HG03558 (cell line): ENCODE results near the gene VRTN.
"Not testable (repeated sequence)": the region's sequence is repeated elsewhere in the genome, so short reads cannot be mapped to it uniquely, and the experiment has no call there.

ENCODE experiments used
- ATAC-seq: cut with Tn5 transposase; IDR thresholded peaks from one replicate; pipeline ENCODE4 v1.9.1; 2021; ENCODE audit warnings: moderate number of reproducible peaks; ENCODE audit not compliant: unreplicated experiment; ENCODE audit errors: extremely low read depth

Gene VRTN

GRCh38 chr14:74347795-74348100 lies 523 bp upstream of the VRTN start:
- no peak for ATAC-seq

- no peak for ATAC-seq
Observed at GRCh38 chr14:74348735-74349463, 628 bp downstream of the VRTN start.

- ATAC-seq, result no peak
Observed at GRCh38 chr14:74349757-74350156, 1.5 kb downstream of the VRTN start.

GRCh38 chr14:74350211-74350927 lies 2.1 kb downstream of the VRTN start:
- no peak for ATAC-seq

GRCh38 chr14:74350928-74351323 lies 2.7 kb downstream of the VRTN start:
- no peak for ATAC-seq

DNA sequence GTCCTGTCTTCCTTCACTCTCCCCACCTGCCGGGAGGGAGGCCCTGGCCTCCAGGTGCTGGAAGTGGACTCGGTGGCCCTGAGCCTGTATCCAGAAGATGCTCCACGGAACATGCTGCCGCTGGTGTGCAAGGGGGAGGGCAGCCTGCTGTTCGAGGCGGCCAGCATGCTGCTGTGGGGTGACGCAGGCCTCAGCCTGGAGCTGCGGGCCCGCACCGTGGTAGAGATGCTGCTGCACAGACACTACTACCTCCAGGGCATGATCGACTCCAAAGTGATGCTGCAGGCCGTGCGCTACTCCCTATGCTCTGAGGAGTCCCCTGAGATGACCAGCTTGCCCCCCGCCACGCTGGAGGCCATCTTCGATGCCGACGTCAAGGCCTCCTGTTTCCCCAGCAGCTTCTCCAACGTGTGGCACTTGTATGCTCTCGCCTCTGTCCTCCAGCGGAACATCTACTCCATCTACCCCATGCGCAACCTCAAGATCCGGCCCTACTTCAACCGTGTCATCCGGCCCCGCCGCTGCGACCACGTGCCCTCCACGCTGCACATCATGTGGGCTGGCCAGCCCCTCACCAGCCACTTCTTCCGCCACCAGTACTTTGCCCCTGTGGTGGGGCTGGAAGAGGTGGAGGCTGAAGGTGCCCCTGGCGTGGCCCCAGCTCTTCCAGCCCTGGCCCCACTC lies 8.8 kb downstream of the VRTN start:
- ATAC-seq, result no peak

DNA sequence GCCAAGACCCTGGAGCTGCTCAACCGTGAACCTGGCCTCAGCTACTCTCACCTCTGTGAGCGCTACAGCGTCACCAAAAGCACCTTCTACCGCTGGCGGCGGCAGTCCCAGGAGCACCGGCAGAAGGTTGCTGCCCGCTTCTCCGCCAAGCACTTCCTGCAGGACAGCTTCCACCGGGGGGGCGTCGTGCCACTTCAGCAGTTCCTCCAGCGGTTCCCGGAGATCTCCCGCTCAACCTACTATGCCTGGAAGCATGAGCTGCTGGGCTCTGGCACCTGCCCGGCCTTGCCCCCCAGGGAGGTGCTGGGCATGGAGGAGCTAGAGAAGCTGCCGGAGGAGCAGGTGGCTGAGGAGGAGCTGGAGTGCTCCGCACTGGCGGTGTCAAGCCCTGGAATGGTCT lies 9.3 kb downstream of the VRTN start:
- ATAC-seq, result no peak

- ATAC-seq, result no peak
Observed at GRCh38 chr14:74358176-74358829, 10.0 kb downstream of the VRTN start.

DNA sequence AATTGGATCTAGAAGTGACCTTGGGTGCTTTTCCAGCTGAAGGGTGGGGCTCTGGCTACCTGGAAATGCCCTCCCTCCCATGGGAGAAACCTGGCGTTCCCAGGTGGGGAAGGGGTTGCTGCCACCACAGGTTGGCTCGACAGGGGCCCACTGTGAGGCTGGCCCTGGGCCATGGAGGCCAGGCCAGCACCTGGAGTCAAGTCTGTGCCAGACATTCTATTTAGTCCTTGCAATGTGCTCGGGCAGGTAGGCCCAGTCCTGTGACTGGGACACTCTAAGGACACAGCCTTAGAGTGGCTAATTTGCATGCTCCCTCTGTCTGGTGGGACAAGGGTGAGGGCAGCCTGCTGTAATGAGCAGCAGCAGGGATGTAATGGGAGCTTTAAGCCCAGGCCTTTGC lies 11.9 kb downstream of the VRTN start:
- ATAC-seq, result no peak

DNA sequence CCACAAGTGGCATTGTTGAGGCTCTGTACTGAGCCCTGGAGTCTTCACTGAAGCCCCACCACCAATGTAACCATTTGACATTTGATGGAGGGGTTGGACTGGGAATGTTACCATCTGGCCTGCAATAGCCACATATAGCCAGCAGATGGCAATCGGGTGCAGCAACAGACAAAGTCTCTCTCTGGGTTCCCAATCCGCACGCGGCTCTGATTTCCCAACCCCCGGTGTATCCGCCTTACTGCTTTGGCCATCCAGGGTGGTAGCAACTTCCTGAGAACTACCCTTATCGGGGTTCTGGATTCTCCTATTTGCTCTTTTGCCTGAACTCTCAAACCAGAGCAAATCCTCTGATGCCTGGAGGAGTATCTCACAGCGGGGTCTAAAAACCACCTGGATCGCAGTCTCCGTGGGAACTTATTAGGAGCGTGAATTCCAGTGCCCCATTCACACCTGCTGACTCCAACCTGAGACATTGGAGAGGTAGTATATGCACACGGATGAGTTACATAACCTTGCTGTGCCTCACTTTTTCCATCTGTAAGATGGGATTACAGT lies 14.2 kb downstream of the VRTN start:
- no peak for ATAC-seq

GRCh38 chr14:74364271-74364880 lies 16.1 kb downstream of the VRTN start:
- no peak for ATAC-seq

DNA sequence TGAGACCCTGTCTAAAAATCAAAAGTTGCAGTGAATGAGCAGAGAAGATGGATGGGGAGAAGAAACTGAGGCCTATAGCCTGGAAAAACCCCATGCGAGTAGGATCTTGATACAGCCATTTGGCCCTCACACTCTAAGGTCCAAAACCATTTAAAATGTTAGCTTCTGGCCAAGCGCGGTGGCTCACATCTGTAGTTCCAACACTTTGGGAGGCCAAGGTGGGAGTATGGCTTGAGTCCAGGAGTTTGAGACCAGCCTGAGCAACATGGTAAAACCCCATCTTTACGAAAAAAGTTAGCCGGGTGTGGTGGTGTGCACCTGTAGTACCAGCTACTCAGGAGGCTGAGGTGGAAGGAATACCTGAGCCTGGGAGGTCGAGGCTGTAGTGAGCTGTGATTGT lies 19.8 kb downstream of the VRTN start:
- no peak for ATAC-seq

- no peak for ATAC-seq
Observed at GRCh38 chr14:74368441-74368840, 20.2 kb downstream of the VRTN start.

DNA sequence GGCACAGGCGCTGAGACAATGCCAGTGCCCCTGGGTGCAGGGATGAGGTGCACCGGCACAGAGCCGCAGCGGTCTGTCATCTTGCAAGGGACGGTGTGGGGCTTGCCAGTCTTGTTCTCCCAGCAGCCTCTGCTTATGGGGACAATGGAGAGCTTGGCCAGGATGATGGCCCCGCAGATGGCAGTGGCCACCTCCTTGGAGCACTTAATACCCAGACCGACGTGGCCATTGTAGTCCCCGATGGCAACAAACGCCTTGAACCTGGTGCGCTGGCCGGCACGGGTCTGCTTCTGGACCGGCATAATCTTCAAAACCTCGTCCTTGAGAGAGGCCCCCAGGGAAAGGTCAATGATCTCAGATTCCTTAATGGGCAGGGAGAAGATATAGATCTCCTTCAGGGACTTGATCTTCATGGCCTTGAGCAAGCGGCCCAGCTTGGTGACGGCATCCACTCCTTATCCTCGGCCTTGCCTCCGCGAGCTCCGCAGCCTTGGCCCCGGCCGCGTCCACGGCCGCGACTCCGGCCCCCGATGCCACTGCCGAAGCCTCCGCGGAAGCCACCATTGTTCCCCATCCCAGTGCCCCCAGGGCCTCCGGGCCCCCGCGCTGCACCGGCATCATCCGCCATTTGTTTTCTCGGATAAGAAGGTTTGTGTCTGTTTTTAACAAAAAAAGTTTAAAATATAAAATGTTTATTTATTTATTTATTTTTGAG lies 29.9 kb downstream of the VRTN start:
- no peak for ATAC-seq

- no peak for ATAC-seq
Observed at GRCh38 chr14:74380172-74380571, 31.9 kb downstream of the VRTN start.

DNA sequence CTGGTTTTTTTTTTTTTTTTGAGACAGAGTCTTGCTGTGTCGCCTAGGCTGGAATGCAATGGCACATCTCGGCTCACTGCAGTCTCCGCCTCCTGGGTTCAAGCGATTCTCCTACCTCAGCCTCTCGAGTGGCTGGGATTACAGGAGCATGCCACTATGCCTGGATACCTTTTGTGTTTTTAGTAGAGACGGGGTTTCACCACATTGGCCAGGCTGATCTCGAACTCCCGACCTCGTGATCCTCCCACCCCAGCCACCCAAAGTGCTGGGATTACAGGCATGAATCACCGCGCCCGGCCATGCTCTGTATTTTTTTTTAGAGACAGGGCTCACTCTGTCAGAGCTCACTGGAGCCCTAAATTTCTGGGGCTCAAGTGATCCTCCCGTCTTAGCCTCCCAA lies 32.6 kb downstream of the VRTN start:
- ATAC-seq, result no peak

- ATAC-seq, result not testable (repeated sequence)
Observed at GRCh38 chr14:74381571-74381970, 33.3 kb downstream of the VRTN start.

GRCh38 chr14:74382231-74382630 lies 34.0 kb downstream of the VRTN start:
- no peak for ATAC-seq

DNA sequence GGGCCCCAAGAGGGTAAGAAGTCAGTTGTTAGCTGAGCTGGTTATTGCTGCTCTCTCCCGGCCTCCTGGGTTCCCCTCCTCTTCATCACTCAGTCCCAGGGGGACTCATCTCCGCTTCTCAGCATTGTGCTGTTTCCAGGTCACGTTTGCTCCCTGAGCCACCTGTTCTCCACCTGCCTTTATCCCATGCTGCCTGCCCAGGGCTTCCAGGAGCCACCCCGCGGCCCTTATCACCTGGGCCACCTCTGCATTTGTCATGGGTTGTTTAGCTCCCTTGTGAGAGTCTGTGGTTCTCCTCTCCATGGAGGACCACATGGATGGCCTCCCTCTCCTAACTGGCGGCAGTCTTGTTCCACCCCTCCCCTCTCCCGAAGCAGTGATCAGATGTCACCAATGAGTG lies 41.7 kb downstream of the VRTN start:
- ATAC-seq, result no peak

DNA sequence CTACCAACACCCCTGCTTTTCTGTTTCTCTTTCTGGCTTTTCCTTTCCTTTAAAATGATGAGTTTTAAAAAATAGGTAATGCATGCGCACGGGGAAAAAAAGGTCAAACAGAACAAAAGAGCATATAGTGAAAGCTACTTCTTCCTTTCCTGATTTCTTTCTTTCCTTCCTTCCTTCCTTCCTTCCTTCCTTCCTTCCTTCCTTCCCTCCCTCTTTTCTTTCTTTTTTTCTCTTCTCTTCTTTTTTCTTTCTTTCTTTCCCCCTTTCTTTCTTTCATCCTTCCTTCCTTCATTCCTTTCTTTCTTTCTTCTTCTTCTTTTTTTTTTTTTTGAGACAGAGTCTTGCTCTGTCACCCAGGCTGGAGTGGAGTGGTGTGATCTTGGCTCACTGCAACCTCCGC lies 42.2 kb downstream of the VRTN start:
- not testable (repeated sequence) for ATAC-seq
